GM12873 (cell line): ENCODE results near the gene C2orf15.

Experiments used
- CTCF ChIP-seq: IDR thresholded peaks from 2 replicates; pipeline ENCODE4 v1.5.1; 2012; ENCODE audit warnings: low read depth, mild to moderate bottlenecking, moderate library complexity, low read length, control low read depth; ENCODE audit not compliant: insufficient read depth; ENCODE audit errors: missing control alignments

C2orf15 gene

DNA sequence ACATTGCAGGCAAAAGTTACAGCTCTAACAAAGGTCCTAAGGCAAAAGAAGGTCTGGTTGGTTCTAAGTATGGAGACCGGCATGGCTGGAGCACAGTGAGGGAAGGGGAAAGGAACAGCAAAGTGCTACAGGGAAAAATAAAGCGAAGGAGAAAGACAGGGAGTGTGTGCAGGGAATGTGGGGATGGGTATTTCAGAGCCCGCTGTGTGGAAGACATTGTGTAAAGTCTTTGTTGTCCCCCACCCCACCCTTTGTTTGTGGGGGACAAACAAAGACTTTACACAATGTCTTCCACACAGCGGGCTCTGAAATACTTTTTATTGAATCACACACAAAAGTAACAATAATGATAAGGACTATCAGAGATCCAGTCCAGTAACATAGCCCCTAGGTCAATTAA lies 28.9 kb upstream of the C2orf15 start:
- no peak for TF ChIP-seq CTCF

GRCh38 chr2:99127981-99128380 lies 13.5 kb upstream of the C2orf15 start:
- no peak for TF ChIP-seq CTCF

DNA sequence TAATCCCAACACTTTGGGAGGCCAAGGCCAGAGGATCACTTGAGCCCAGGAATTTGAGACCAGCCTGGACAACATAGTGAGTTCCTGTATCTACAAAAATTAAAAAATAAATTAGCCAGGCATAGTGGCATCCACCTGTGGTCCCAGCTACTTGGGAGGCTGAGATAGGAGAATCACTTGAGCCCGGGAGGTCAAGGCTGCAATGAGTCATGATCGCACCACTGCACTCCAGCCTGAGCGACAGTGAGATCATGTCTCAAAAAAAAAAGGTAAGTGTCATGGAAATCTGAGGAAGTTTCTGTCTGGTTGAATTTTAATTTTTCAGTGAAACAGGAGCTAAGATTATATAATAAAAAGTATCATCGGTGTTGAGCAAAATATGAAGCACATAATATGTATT lies 2.5 kb upstream of the C2orf15 start:
- no peak for TF ChIP-seq CTCF

GRCh38 chr2:99140056-99140859 lies 1.2 kb upstream of the C2orf15 start:
- no peak for TF ChIP-seq CTCF

GRCh38 chr2:99140860-99141109 lies 722 bp upstream of the C2orf15 start:
- no peak for TF ChIP-seq CTCF

DNA sequence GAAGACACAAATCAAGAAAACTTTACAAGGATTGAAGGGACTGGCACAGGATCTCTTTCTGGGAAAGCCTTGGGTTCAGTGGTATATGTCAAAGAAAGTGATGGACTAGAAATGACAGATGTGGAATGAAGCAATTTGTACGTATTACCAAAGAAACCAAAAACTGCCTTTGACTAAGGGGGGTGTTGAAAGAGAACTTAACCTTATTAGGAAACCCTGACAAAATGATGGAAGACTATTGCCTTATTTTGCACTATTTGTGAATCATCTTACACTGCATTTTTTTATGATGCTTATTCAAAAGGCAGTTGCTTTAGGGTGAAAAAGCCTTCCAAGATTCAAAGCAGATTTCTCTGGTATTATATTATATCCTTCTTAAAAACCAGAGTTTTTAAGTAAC lies 9.2 kb downstream of the C2orf15 start:
- no peak for TF ChIP-seq CTCF

DNA sequence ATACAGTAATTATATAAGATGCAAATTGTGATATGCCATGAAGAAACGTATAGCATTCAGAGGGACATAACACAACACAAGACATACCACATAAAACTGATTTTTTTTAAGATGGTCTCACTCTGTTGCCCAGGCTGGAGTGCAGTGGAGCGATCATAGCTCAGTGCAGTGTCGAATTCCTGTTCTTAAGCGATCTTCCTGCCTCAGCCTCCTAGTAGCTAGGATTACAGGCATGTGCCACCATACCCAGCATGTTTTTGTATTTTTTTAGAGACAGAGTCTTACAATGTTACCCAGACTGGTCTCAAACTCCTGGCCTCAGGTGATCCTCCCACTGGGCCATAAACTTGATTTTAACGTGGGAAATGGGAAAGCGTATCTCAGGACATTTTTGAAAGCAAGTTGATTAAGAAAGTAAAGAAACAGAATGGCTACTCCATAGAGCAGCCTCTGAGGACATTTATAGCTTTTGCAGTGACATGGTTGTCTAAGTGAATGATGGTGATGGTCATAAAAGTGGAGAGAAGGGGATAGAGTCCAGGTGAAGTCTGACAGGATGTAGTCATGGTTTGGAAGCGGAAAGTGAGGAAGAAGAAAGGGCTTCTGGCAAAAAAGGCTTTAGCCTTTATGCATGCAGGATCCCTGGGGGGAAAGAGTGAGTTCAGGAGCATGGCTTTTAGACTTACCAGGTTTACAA lies 10.8 kb downstream of the C2orf15 start:
- no peak for TF ChIP-seq CTCF
